Upper lobe of right lung (tissue), 1 donor: Measurements from ENCODE around the gene CPED1. TPM values are rescaled to one million over a fixed set of nuclear protein-coding genes. Genes with fewer than 3 reads are reported as not detected.
A peak's percentile ranks its signal among the peaks of the same experiment; 100 is the strongest.

Source experiments
- ATAC-seq: fragments of 200-7000 bp; cut with Tn5 transposase; one replicate; pipeline ENCODE4 v1.9.1; 2020; ENCODE audit warnings: mild to moderate bottlenecking, moderate library complexity
- DNase-seq: peaks from one replicate; pipeline ENCODE4 v3.0.0-alpha.2; 2020
- H3K27ac ChIP-seq: fragments of 200-600 bp; one replicate; pipeline ENCODE4 v1.8.0; 2022
- H3K27me3 ChIP-seq: fragments of 200-600 bp; one replicate; pipeline ENCODE4 v1.8.0; 2022; ENCODE audit warnings: mild to moderate bottlenecking
- H3K36me3 ChIP-seq: fragments of 200-600 bp; one replicate; pipeline ENCODE4 v1.8.0; 2022
- H3K4me1 ChIP-seq: fragments of 200-600 bp; one replicate; pipeline ENCODE4 v1.8.0; 2022
- H3K4me3 ChIP-seq: fragments of 200-600 bp; one replicate; pipeline ENCODE4 v1.8.0; 2022; ENCODE audit warnings: mild to moderate bottlenecking
- H3K9me3 ChIP-seq: fragments of 200-600 bp; one replicate; pipeline ENCODE4 v1.8.0; 2022
- intact Hi-C: fragments of 100-400 bp; cut with DNase I; formaldehyde crosslinking; loops from one replicate; pipeline ENCODE4 v1.11.0; 2022
- total RNA-seq: library from RNA; stranded (reverse); fragmentation: NEBNext Ultra II Directional; extraction: Animal tissue kit (Norgen Biotek cat#: 25700); gene quantifications from one replicate; pipeline ENCODE4 v1.2.1, GENCODE V29; 2021
- TF ChIP-seq, protein P1 (sequence below): fragments of 200-600 bp; IDR thresholded peaks from one replicate; pipeline ENCODE4 v1.8.0; 2022; ENCODE audit warnings: antibody characterized with exemption
- donor health status: DM: no; HTN: yes; CAD: no; lungs with severe emphysema.

The CPED1 gene
- total RNA-seq, 1 donor from 2014 or later: 39.2 TPM

DNA sequence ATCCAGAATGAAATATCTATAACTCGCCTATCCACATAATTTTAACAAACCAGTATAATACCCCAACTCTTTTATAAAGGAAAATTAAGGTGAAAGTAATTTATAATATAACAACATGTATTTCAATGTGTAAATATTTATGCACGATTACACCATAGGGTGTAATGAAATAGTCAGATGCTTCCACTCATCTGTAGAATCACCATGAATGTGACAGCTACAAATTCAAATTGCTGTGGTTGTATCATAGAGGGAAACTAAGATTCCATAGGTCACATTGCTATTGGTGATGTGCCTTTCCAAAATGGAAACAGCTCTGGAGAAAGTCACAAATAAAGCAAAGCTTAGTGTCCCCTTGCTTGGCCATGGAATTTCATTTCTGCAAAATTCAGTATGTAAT, 95.7 kb downstream of the CPED1 start:
- Histone ChIP-seq H3K9me3 (no peaks in the 10 kb centered on the region), H3K36me3 (no peaks in the 10 kb centered on the region), H3K4me1 (peaks cover 9% of the 10 kb centered on the region), H3K27ac (no peak overlapping the region), H3K27me3 (no peaks in the 10 kb centered on the region), H3K4me3 (no peak overlapping the region)
- intact Hi-C loops: loop anchor here (5.0 kb wide), 1 partner anchor 97 kb away; the partner anchor contains the start of gene CPED1
- TF ChIP-seq, protein P1, sequence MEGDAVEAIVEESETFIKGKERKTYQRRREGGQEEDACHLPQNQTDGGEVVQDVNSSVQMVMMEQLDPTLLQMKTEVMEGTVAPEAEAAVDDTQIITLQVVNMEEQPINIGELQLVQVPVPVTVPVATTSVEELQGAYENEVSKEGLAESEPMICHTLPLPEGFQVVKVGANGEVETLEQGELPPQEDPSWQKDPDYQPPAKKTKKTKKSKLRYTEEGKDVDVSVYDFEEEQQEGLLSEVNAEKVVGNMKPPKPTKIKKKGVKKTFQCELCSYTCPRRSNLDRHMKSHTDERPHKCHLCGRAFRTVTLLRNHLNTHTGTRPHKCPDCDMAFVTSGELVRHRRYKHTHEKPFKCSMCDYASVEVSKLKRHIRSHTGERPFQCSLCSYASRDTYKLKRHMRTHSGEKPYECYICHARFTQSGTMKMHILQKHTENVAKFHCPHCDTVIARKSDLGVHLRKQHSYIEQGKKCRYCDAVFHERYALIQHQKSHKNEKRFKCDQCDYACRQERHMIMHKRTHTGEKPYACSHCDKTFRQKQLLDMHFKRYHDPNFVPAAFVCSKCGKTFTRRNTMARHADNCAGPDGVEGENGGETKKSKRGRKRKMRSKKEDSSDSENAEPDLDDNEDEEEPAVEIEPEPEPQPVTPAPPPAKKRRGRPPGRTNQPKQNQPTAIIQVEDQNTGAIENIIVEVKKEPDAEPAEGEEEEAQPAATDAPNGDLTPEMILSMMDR: no peak
- no peak for DNase-seq
- ATAC-seq: no peak

DNA sequence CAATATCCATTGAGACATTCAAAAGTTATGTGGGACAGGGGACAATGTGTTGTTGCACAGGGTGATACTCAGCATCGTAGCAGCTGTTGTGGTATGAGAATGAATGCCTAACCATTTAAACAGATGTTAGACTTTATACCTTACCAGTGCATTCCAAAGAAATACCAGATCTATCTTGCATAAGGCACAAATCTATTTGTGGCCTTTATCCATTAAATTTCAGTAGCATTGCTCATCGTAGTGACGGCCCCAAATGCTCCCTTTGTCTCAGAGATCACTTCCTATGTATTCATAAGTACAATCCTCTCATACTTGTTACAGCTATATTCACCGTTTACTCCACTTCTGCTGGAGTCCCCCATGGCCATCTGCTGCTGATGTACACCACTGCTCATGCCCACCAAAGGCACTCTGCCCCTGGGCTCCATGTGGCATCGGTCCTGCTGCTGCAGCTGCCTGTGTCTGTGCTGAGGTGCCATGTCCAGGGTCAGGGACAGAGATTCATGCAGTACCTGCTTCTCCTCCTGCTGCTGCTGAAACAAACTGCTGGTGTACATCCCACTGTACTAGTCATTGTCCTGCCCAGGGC, 96.3 kb downstream of the CPED1 start:
- no peak for DNase-seq
- Histone ChIP-seq H3K4me1 (peaks cover 9% of the 10 kb centered on the region), H3K27ac (no peak overlapping the region), H3K9me3 (no peaks in the 10 kb centered on the region), H3K27me3 (no peaks in the 10 kb centered on the region), H3K4me3 (no peak overlapping the region), H3K36me3 (no peaks in the 10 kb centered on the region)
- no peak for ATAC-seq
- intact Hi-C loops: loop anchor here (5.0 kb wide), 1 partner anchor 98 kb away; the partner anchor contains the start of gene CPED1
- TF ChIP-seq, protein P1: no peak

DNA sequence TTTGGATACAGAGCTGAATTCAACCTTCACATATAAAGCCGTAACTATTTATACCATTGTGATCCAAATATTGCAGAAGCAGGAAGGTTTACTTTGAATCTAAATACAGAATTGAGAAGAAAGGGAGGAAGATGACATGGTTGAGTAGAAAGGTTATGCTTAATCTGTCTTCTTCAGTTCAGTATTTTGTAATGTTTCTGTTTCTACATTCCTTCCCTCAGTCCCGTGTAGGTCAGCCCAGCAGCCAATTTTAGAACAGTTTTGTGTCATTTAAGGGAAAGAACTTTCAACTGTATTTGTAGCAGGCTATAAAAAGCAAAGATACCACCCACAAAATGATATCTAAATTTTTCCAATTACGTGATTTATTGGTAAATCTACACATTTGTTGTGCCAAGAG, 97.4 kb downstream of the CPED1 start:
- ATAC-seq (peak; percentile 28), DNase-seq (no peak)
- Histone ChIP-seq H3K4me1 (peaks cover 9% of the 10 kb centered on the region), H3K27ac (peak overlapping the region; percentile 9), H3K27me3 (no peaks in the 10 kb centered on the region), H3K4me3 (no peak overlapping the region), H3K9me3 (no peaks in the 10 kb centered on the region), H3K36me3 (no peaks in the 10 kb centered on the region)
- intact Hi-C loops: no loop called here
- TF ChIP-seq, protein P1: no peak

DNA sequence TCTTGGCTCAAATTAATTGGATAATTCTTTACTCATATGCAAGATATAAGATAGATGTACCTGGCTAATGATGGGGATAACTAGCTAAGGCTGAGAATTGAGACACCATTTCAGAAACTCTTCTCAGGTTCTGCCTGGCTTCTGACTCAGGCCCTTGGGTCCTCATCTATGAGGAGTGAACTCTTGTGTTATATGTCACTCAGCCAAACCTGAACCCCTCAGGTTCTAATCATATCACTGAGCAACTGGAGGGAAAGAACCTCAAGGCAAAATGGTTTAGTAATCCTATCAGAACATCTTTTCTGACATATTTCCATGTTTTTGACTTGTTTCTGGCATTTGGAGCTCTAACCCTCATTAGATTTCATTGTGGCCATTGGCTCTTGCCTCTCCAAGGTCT, 100.4 kb downstream of the CPED1 start:
- ATAC-seq (no peak), DNase-seq (no peak)
- Histone ChIP-seq H3K27me3 (no peaks in the 10 kb centered on the region), H3K36me3 (no peaks in the 10 kb centered on the region), H3K4me3 (no peak overlapping the region), H3K9me3 (no peaks in the 10 kb centered on the region), H3K4me1 (peaks cover 9% of the 10 kb centered on the region), H3K27ac (no peak overlapping the region)
- intact Hi-C loops: no loop called here
- TF ChIP-seq, protein P1: no peak

DNA sequence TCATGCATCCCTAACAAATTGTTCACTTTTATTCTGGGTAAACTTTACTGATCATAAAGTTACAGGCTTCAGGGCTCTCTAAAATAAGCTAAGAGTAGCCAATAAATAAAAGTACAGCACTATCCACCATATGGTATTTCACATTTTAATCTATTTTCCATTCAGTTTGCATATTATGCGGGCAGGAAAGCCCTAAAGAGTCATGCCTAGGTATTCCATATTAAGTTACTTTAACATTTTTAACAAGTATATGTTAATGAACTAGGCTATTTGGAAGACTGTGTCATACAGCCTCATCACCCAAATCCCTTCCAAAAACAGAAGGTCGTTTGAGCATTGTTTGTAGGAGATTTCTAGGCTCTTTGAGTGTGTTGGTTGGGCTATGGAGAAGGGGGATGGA, 106.3 kb downstream of the CPED1 start:
- DNase-seq (no peak), ATAC-seq (no peak)
- Histone ChIP-seq H3K36me3 (no peaks in the 10 kb centered on the region), H3K9me3 (no peaks in the 10 kb centered on the region), H3K27me3 (no peaks in the 10 kb centered on the region), H3K4me3 (no peak overlapping the region), H3K4me1 (no peaks in the 10 kb centered on the region), H3K27ac (no peak overlapping the region)
- TF ChIP-seq, protein P1: no peak
- intact Hi-C loops: no loop called here

DNA sequence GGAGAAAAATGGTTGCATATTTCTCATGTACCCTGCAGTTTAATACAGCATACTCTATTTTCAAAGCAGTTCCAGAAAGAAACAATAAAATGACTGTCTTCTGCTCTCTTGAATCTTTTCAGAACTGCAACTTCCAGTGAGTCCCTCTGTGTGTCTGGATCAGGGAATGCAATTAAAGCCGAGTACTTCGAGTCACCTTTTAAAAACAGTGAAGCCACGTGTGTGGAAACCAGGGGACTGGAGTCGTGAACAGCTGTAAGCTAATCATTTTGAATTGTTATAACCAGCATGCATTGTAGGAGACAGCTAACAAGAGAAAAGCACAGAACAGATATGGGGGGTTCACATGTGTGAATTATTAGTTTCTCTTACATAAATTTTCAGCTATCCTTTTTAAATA, 109.1 kb downstream of the CPED1 start:
- no peaks in the 10 kb centered on the region for H3K36me3 ChIP-seq
- intact Hi-C loops: no loop called here
- no peaks in the 10 kb centered on the region for H3K9me3 ChIP-seq
- H3K27me3 ChIP-seq: no peaks in the 10 kb centered on the region
- TF ChIP-seq, protein P1: no peak
- ATAC-seq (no peak), DNase-seq (no peak)
- no peak overlapping the region for H3K27ac ChIP-seq
- no peaks in the 10 kb centered on the region for H3K4me1 ChIP-seq
- H3K4me3 ChIP-seq: no peak overlapping the region
